H9 (cell line): Measurements from ENCODE around the gene CEACAM20. TPM values are rescaled to one million over a fixed set of nuclear protein-coding genes. Genes with fewer than 3 reads are reported as not detected.

Experiments
- DNase-seq: peaks from one replicate; pipeline ENCODE4 v3.0.0-alpha.2; 2017
- H2AFZ ChIP-seq: one replicate; pipeline ENCODE4 v1.6.1; 2013; ENCODE audit warnings: mild to moderate bottlenecking, low read length, control low read depth, moderate library complexity
- H2AK5ac ChIP-seq: 2 replicates; pipeline ENCODE4 v1.6.1; 2013; ENCODE audit warnings: low read length, control low read depth, mixed read lengths; ENCODE audit not compliant: insufficient read length
- H2BK120ac ChIP-seq: one replicate; pipeline ENCODE4 v1.6.1; 2013; ENCODE audit warnings: low read depth, mild to moderate bottlenecking, low read length, control low read depth, inconsistent platforms; ENCODE audit not compliant: poor library complexity, severe bottlenecking
- H2BK12ac ChIP-seq: 2 replicates; pipeline ENCODE4 v1.6.1; 2013; ENCODE audit warnings: low read length, control low read depth, mixed read lengths, low read depth; ENCODE audit not compliant: insufficient read length
- H2BK15ac ChIP-seq: 2 replicates; pipeline ENCODE4 v1.6.1; 2013; ENCODE audit warnings: low read depth, low read length, control low read depth
- H2BK20ac ChIP-seq: one replicate; pipeline ENCODE4 v1.6.1; 2013; ENCODE audit warnings: low read depth, mild to moderate bottlenecking, low read length, control low read depth, inconsistent platforms; ENCODE audit not compliant: poor library complexity, severe bottlenecking
- H2BK5ac ChIP-seq: 2 replicates; pipeline ENCODE4 v1.6.1; 2013; ENCODE audit warnings: low read length, control low read depth, mixed read lengths; ENCODE audit not compliant: insufficient read length
- H3K14ac ChIP-seq: 2 replicates; pipeline ENCODE4 v1.6.1; 2013; ENCODE audit warnings: low read length, control low read depth; ENCODE audit not compliant: insufficient read depth
- H3K18ac ChIP-seq: 2 replicates; pipeline ENCODE4 v1.6.1; 2013; ENCODE audit warnings: low read depth, mild to moderate bottlenecking, mixed read lengths, low read length, control low read depth; ENCODE audit not compliant: insufficient read length
- H3K23ac ChIP-seq: 2 replicates; pipeline ENCODE4 v1.6.1; 2013; ENCODE audit warnings: low read length, control low read depth, mixed read lengths, low read depth; ENCODE audit not compliant: insufficient read length
- H3K23me2 ChIP-seq: 2 replicates; pipeline ENCODE4 v1.6.1; 2013; ENCODE audit warnings: low read depth, mild to moderate bottlenecking, mixed read lengths, low read length, control low read depth; ENCODE audit not compliant: insufficient read length, poor library complexity, severe bottlenecking
- H3K27ac ChIP-seq: 2 replicates; pipeline ENCODE4 v1.5.1; 2013; ENCODE audit warnings: low read length, control low read depth, mixed read lengths, low read depth; ENCODE audit not compliant: insufficient read length
- H3K27me3 ChIP-seq: 2 replicates; pipeline ENCODE4 v1.6.1; 2013; ENCODE audit warnings: low read length, control low read depth, inconsistent platforms; ENCODE audit not compliant: insufficient read depth
- H3K4ac ChIP-seq: 2 replicates; pipeline ENCODE4 v1.6.1; 2013; ENCODE audit warnings: low read depth, mild to moderate bottlenecking, control low read depth, inconsistent platforms, low read length, moderate library complexity
- H3K4me1 ChIP-seq: 2 replicates; pipeline ENCODE4 v1.6.1; 2013; ENCODE audit warnings: low read length, control low read depth, inconsistent platforms; ENCODE audit not compliant: insufficient read depth
- H3K4me2 ChIP-seq: 2 replicates; pipeline ENCODE4 v1.6.1; 2013; ENCODE audit warnings: low read length, control low read depth, mixed read lengths; ENCODE audit not compliant: insufficient read length, insufficient read depth
- H3K56ac ChIP-seq: 2 replicates; pipeline ENCODE4 v1.6.1; 2013; ENCODE audit warnings: low read depth, mild to moderate bottlenecking, mixed read lengths, low read length, control low read depth; ENCODE audit not compliant: insufficient read length
- H3K79me1 ChIP-seq: 2 replicates; pipeline ENCODE4 v1.6.1; 2013; ENCODE audit warnings: low read depth, mild to moderate bottlenecking, moderate library complexity, low read length, control low read depth, inconsistent platforms; ENCODE audit not compliant: insufficient read depth, poor library complexity, severe bottlenecking
- H3K79me2 ChIP-seq: 2 replicates; pipeline ENCODE4 v1.6.1; 2013; ENCODE audit warnings: low read length, control low read depth, inconsistent platforms; ENCODE audit not compliant: insufficient read depth
- H3K9ac ChIP-seq: 2 replicates; pipeline ENCODE4 v1.6.1; 2013; ENCODE audit warnings: low read length, control low read depth, mixed read lengths; ENCODE audit not compliant: insufficient read length; ENCODE audit errors: extremely low read depth
- H3K9me3 ChIP-seq: one replicate; pipeline ENCODE4 v1.6.1; 2013; ENCODE audit warnings: low read depth, low read length, inconsistent platforms; ENCODE audit not compliant: control insufficient read depth
- H3T11ph ChIP-seq: one replicate; pipeline ENCODE4 v1.6.1; 2013; ENCODE audit warnings: mild to moderate bottlenecking, low read length, control low read depth, inconsistent platforms
- H4K20me1 ChIP-seq: one replicate; pipeline ENCODE4 v1.6.1; 2013; ENCODE audit not compliant: control insufficient read depth, insufficient read length, insufficient read depth
- H4K5ac ChIP-seq: 2 replicates; pipeline ENCODE4 v1.6.1; 2013; ENCODE audit warnings: low read depth, mild to moderate bottlenecking, mixed read lengths, low read length, control low read depth; ENCODE audit not compliant: insufficient read length
- H4K8ac ChIP-seq: replicated peaks from 2 replicates; pipeline ENCODE4 v1.6.1; 2013; ENCODE audit warnings: low read length, control low read depth, mixed read lengths, low read depth; ENCODE audit not compliant: insufficient read length
- H4K91ac ChIP-seq: 2 replicates; pipeline ENCODE4 v1.6.1; 2013; ENCODE audit warnings: low read depth, mild to moderate bottlenecking, moderate library complexity, mixed read lengths, low read length, control low read depth; ENCODE audit not compliant: insufficient read length
- H3K27ac Mint-ChIP-seq, 3 experiments: 2 replicates in 2 of 3; 3 replicates in 1 of 3; pipeline ENCODE4 v1.8.0; 2020 to 2021; ENCODE audit warnings: mixed read lengths in 3 of 3, mild to moderate bottlenecking in 1 of 3, moderate library complexity in 1 of 3
- H3K27me3 Mint-ChIP-seq: 2 replicates; pipeline ENCODE4 v1.8.0; 2021; ENCODE audit warnings: low read depth, mild to moderate bottlenecking, moderate library complexity, mixed read lengths
- H3K36me3 Mint-ChIP-seq, 3 experiments: 2 replicates in 2 of 3; 3 replicates in 1 of 3; pipeline ENCODE4 v1.8.0; 2020 to 2021; ENCODE audit warnings: low read depth in 3 of 3, mixed read lengths in 3 of 3; ENCODE audit not compliant: insufficient read depth in 1 of 3
- H3K4me1 Mint-ChIP-seq, 2 experiments: 2 replicates each; pipeline ENCODE4 v1.8.0; 2020; ENCODE audit warnings: mixed read lengths in 2 of 2
- H3K4me3 Mint-ChIP-seq, 2 experiments: 2 replicates in 1 of 2; 3 replicates in 1 of 2; pipeline ENCODE4 v1.8.0; 2020 to 2021; ENCODE audit warnings: mild to moderate bottlenecking in 2 of 2, mixed read lengths in 2 of 2, moderate library complexity in 1 of 2
- H3K9me3 Mint-ChIP-seq, 2 experiments: 2 replicates in 1 of 2; 3 replicates in 1 of 2; pipeline ENCODE4 v1.8.0; 2020; ENCODE audit warnings: mild to moderate bottlenecking in 2 of 2, mixed read lengths in 2 of 2, moderate library complexity in 1 of 2
- WGBS: extraction: QIAGEN DNeasy Blood & Tissue Kit; methylation state at CpG from one replicate; pipeline ENCODE4 v1.1.7; 2013; ENCODE audit warnings: missing lambda C conversion rate, low lambda C conversion rate, mixed read lengths; ENCODE audit not compliant: insufficient read length; ENCODE audit errors: extremely low coverage; 5-methylcytosine and 5-hydroxymethylcytosine counted together
- total RNA-seq: library from RNA; stranded (reverse); gene quantifications from 2 replicates; pipeline ENCODE4 v1.2.1, GENCODE V29; 2021
- TF ChIP-seq, protein P1 (sequence below): fragments of 200-600 bp; sonication (generic); conservative IDR thresholded peaks from 3 replicates; pipeline ENCODE4 v1.8.0; 2021; ENCODE audit warnings: antibody characterized with exemption, mild to moderate bottlenecking

The CEACAM20 gene
- total RNA-seq, 1 experiment from 2014 or later = not detected

GRCh38 chr19:44574186-44574950 is 44.9 kb upstream of the CEACAM20 start:
- Mint-ChIP-seq H3K36me3 (no peaks in the 10 kb centered on the region), H3K4me1 (peaks cover 0 to 13% of the 10 kb centered on the region in 2 experiments; a peak in 2 of 4 replicates), H3K4me3 (no peak overlapping the region), H3K27ac (no peak overlapping the region), H3K9me3 (no peaks in the 10 kb centered on the region), H3K27me3 (peaks cover 4% of the 10 kb centered on the region; the same call in 1 of the 2 replicates)
- no peak overlapping the region for H2BK15ac ChIP-seq
- H3K79me2 ChIP-seq = no peaks in the 10 kb centered on the region
- no peak overlapping the region for H3K4ac ChIP-seq
- H4K20me1 ChIP-seq = no peaks in the 10 kb centered on the region
- H2AFZ ChIP-seq = no peak overlapping the region
- no peak overlapping the region for H4K8ac ChIP-seq
- H3K27ac ChIP-seq = no peak overlapping the region
- no peaks in the 10 kb centered on the region for H3K79me1 ChIP-seq
- no peak overlapping the region for H2BK120ac ChIP-seq
- WGBS = no CpG with 5 or more reads among the region's 8 CpGs
- no peak overlapping the region for H2BK5ac ChIP-seq
- H3K18ac ChIP-seq = no peak overlapping the region
- H3K9ac ChIP-seq = no peak overlapping the region
- H3K27me3 ChIP-seq = no peaks in the 10 kb centered on the region
- no peak overlapping the region for H3K23ac ChIP-seq
- no peak overlapping the region for H2AK5ac ChIP-seq
- no peak overlapping the region for H4K91ac ChIP-seq
- no peak overlapping the region for H2BK12ac ChIP-seq
- H3K23me2 ChIP-seq = no peaks in the 10 kb centered on the region
- no peak overlapping the region for H3K4me2 ChIP-seq
- H3K56ac ChIP-seq = no peak overlapping the region
- no peak overlapping the region for H3K14ac ChIP-seq
- H3K9me3 ChIP-seq = no peaks in the 10 kb centered on the region
- H4K5ac ChIP-seq = no peak overlapping the region
- H2BK20ac ChIP-seq = no peak overlapping the region
- no peak overlapping the region for H3T11ph ChIP-seq
- TF ChIP-seq, protein P1, sequence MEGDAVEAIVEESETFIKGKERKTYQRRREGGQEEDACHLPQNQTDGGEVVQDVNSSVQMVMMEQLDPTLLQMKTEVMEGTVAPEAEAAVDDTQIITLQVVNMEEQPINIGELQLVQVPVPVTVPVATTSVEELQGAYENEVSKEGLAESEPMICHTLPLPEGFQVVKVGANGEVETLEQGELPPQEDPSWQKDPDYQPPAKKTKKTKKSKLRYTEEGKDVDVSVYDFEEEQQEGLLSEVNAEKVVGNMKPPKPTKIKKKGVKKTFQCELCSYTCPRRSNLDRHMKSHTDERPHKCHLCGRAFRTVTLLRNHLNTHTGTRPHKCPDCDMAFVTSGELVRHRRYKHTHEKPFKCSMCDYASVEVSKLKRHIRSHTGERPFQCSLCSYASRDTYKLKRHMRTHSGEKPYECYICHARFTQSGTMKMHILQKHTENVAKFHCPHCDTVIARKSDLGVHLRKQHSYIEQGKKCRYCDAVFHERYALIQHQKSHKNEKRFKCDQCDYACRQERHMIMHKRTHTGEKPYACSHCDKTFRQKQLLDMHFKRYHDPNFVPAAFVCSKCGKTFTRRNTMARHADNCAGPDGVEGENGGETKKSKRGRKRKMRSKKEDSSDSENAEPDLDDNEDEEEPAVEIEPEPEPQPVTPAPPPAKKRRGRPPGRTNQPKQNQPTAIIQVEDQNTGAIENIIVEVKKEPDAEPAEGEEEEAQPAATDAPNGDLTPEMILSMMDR = no peak
- no peaks in the 10 kb centered on the region for H3K4me1 ChIP-seq
- DNase-seq = no peak
